ENCODE data around the gene SPATS2L. TPM values are rescaled to one million over a fixed set of nuclear protein-coding genes. Genes with fewer than 3 reads are reported as not detected.

SPATS2L gene
- total RNA-seq, 1 donor from 2014 or later, result 97.8 TPM

DNA sequence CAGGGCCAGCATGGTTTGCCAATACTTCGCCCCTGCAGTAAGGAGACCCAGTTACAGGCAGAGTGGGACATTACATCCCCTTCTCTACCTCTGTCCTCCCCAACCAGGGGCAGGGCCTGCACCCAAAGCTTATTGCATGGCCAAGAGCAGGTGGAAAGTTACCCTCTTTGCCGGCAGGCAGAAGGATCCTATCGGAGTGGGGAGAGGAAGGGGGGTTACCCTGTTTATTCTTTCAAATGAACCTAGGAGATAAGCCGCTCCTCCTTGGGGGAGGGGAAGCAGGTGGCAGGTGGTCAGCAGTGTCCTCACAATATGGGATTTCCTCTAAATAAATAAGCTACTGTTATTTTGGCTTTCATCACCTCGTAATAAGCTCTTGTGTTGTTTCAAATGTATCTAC, 53.9 kb downstream of the SPATS2L start:
- H3K9me3 Mint-ChIP-seq, result no peaks in the 10 kb centered on the region
- TF ChIP-seq, protein P1, sequence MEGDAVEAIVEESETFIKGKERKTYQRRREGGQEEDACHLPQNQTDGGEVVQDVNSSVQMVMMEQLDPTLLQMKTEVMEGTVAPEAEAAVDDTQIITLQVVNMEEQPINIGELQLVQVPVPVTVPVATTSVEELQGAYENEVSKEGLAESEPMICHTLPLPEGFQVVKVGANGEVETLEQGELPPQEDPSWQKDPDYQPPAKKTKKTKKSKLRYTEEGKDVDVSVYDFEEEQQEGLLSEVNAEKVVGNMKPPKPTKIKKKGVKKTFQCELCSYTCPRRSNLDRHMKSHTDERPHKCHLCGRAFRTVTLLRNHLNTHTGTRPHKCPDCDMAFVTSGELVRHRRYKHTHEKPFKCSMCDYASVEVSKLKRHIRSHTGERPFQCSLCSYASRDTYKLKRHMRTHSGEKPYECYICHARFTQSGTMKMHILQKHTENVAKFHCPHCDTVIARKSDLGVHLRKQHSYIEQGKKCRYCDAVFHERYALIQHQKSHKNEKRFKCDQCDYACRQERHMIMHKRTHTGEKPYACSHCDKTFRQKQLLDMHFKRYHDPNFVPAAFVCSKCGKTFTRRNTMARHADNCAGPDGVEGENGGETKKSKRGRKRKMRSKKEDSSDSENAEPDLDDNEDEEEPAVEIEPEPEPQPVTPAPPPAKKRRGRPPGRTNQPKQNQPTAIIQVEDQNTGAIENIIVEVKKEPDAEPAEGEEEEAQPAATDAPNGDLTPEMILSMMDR (conservative IDR thresholded peaks at IDR 0.05), result no peak
- no peak overlapping the region for H3K27ac Mint-ChIP-seq
- no peaks in the 10 kb centered on the region for H3K27me3 Mint-ChIP-seq
- H3K36me3 Mint-ChIP-seq, result peaks cover under 1% of the 10 kb centered on the region
- peaks cover 66% of the 10 kb centered on the region for H3K4me1 Mint-ChIP-seq (ENCODE audit: unreplicated experiment)
- H3K4me3 Mint-ChIP-seq, result no peak overlapping the region
- DNase-seq (ENCODE audit: extremely low spot score, unreplicated experiment), result no peak

DNA sequence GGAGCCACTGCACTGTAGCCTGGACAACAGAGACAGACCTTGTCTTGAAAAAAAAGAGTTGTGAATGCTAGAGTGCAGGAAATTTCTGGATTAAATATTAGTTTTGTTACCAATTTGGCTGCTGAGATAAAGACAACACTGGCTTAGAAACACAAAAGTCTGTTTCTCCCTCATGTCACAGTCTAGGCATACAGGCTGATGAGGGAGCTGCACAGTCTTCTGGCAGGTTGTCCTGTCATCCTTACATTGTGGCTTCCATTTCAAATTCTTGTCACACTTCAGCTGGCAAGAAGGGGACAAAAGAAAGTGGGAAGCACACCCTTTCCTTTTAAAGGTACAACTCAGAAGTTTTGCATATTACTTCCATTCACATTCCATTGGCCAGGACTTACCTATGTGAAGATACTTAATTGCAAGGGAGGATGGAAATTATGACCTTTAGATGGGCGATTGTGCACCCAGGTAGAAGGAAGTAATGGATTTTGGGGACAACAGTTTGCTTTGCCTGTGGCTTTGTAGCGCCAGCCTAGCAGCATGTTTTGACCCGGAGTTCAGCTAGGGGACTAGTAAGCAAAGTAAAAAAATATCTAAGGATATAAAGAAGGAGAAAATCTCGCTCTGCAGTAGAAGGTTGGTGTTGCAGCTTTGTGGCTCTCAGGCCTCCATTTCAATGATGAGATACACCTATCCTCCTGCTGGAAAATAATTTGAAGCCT, 55.9 kb downstream of the SPATS2L start:
- Mint-ChIP-seq H3K4me3 (no peak overlapping the region), H3K27me3 (no peaks in the 10 kb centered on the region), H3K36me3 (no peaks in the 10 kb centered on the region), H3K27ac (no peak overlapping the region), H3K4me1 (ENCODE audit: unreplicated experiment) (peaks cover 64% of the 10 kb centered on the region), H3K9me3 (no peaks in the 10 kb centered on the region)
- TF ChIP-seq, protein P1 (conservative IDR thresholded peaks at IDR 0.05), result no peak
- no peak for DNase-seq (ENCODE audit: extremely low spot score, unreplicated experiment)

DNA sequence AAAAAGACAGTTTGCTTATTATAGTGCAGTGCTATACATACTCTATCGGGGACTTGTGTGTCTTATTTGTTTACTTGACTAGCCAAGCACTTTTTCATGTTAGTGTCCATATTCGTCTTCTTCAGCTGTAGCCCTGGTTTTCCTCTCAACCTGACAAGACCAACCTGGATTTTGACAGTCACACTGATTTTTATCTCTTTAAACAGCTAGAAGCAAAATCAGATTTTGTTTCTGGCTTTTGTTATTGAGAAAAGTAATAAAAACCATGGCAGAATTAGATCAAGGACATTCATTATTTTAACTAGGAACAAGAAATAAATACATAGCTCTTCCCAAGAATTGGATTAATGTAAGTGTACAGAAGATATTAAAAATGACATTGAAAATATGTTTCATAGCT, 56.8 kb downstream of the SPATS2L start:
- peak overlapping the region; percentile 74 for H3K27ac Mint-ChIP-seq
- no peaks in the 10 kb centered on the region for H3K36me3 Mint-ChIP-seq
- peaks cover 63% of the 10 kb centered on the region for H3K4me1 Mint-ChIP-seq (ENCODE audit: unreplicated experiment)
- TF ChIP-seq, protein P1 (conservative IDR thresholded peaks at IDR 0.05), result no peak
- H3K27me3 Mint-ChIP-seq, result no peaks in the 10 kb centered on the region
- no peak overlapping the region for H3K4me3 Mint-ChIP-seq
- H3K9me3 Mint-ChIP-seq, result no peaks in the 10 kb centered on the region
- DNase-seq (ENCODE audit: extremely low spot score, unreplicated experiment), result no peak

DNA sequence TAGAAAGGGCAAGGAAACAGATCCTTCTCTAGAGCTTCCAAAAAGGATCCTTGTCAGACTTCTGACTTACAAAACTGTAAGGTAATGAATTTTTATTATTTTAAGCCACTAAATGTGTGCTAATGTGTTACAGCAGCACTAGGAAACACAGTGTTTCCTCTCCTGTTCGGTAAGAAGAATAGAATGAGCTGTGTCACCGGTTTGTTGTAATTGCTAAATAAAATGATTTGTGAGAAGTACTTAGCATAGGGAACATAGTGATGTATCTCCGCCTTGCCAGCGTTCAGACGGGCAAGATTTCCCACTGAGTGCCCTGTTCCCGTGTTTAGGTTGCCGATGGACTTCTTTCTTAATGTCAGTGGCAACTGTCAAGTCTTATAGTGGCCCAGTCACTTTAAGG, 57.6 kb downstream of the SPATS2L start:
- H3K27me3 Mint-ChIP-seq, result no peaks in the 10 kb centered on the region
- H3K27ac Mint-ChIP-seq, result peak overlapping the region; percentile 74
- TF ChIP-seq, protein P1 (conservative IDR thresholded peaks at IDR 0.05), result no peak
- no peaks in the 10 kb centered on the region for H3K36me3 Mint-ChIP-seq
- DNase-seq (ENCODE audit: extremely low spot score, unreplicated experiment), result no peak
- peaks cover 61% of the 10 kb centered on the region for H3K4me1 Mint-ChIP-seq (ENCODE audit: unreplicated experiment)
- no peaks in the 10 kb centered on the region for H3K9me3 Mint-ChIP-seq
- H3K4me3 Mint-ChIP-seq, result no peak overlapping the region

DNA sequence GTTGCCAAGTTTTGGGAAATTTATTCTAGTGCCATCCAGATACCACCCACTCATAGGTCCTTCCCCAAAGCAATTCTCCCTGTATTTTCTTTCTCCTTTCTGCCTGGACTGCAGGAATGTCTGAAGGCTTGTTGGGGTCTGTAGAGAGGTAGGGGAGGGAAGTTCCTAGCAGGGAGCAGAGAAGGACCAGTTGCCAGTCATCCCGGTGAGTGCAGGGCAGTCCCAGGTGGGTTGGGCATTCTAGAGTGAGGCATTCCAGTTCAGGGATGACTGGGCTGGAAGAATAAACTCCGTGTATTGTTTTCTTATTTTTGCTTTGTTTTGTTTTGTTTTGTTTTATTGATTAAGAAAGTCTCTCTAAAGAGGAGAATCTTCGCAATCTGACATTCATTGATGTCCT, 58.1 kb downstream of the SPATS2L start:
- Mint-ChIP-seq H3K27me3 (no peaks in the 10 kb centered on the region), H3K27ac (peak overlapping the region; percentile 7), H3K36me3 (no peaks in the 10 kb centered on the region), H3K4me3 (no peak overlapping the region), H3K9me3 (no peaks in the 10 kb centered on the region), H3K4me1 (ENCODE audit: unreplicated experiment) (peaks cover 57% of the 10 kb centered on the region)
- no peak for DNase-seq (ENCODE audit: extremely low spot score, unreplicated experiment)
- TF ChIP-seq, protein P1 (conservative IDR thresholded peaks at IDR 0.05), result no peak
